HG03460 (cell line): ENCODE results near the gene MAPK8.
"Not testable (repeated sequence)": the region's sequence is repeated elsewhere in the genome, so short reads cannot be mapped to it uniquely, and the experiment has no call there.

Source experiments
- ATAC-seq: cut with Tn5 transposase; IDR thresholded peaks from one replicate; pipeline ENCODE4 v1.9.1; 2021; ENCODE audit not compliant: unreplicated experiment

Gene MAPK8

GRCh38 chr10:48306265-48306869, at the start of gene MAPK8:
TSS of gene MAPK8 (plus strand) at chr10:48306677. CDS start at chr10:48401661, 94,984 bp downstream.
- ATAC-seq: peak; percentile 81

GRCh38 chr10:48257407-48257961, 49.0 kb upstream of the MAPK8 start:
- no peak for ATAC-seq

GRCh38 chr10:48258105-48258504, 48.4 kb upstream of the MAPK8 start:
- ATAC-seq: no peak

GRCh38 chr10:48266528-48266927, 39.9 kb upstream of the MAPK8 start:
- ATAC-seq: no peak

GRCh38 chr10:48271047-48271730, 35.3 kb upstream of the MAPK8 start:
- ATAC-seq: no peak

- ATAC-seq: no peak
Measured at GRCh38 chr10:48272682-48273081, 33.8 kb upstream of the MAPK8 start.

GRCh38 chr10:48273741-48274140, 32.7 kb upstream of the MAPK8 start:
- no peak for ATAC-seq

GRCh38 chr10:48274636-48275035, 31.8 kb upstream of the MAPK8 start, which contains the start of gene FRMPD2:
TSS of gene FRMPD2 (minus strand) at chr10:48274696. CDS start at chr10:48274567, 129 bp downstream.
- no peak for ATAC-seq

GRCh38 chr10:48277093-48277492, 29.4 kb upstream of the MAPK8 start:
- ATAC-seq: no peak

GRCh38 chr10:48279081-48279751, 27.3 kb upstream of the MAPK8 start:
- peak; percentile 86 for ATAC-seq

GRCh38 chr10:48281697-48282096, 24.8 kb upstream of the MAPK8 start:
- not testable (repeated sequence) for ATAC-seq

GRCh38 chr10:48282829-48283228, 23.6 kb upstream of the MAPK8 start:
- ATAC-seq: peak; percentile 51

GRCh38 chr10:48284002-48284546, 22.4 kb upstream of the MAPK8 start:
- no peak for ATAC-seq

- ATAC-seq: no peak
Measured at GRCh38 chr10:48284811-48285210, 21.7 kb upstream of the MAPK8 start.

- no peak for ATAC-seq
Measured at GRCh38 chr10:48285710-48286109, 20.8 kb upstream of the MAPK8 start.

GRCh38 chr10:48286356-48286755, 20.1 kb upstream of the MAPK8 start:
- no peak for ATAC-seq

- ATAC-seq: peak; percentile 60
Measured at GRCh38 chr10:48287417-48288391, 18.8 kb upstream of the MAPK8 start.

GRCh38 chr10:48288661-48289060, 17.8 kb upstream of the MAPK8 start:
- no peak for ATAC-seq

- ATAC-seq: no peak
Measured at GRCh38 chr10:48289501-48290238, 16.8 kb upstream of the MAPK8 start.

GRCh38 chr10:48290286-48290685, 16.2 kb upstream of the MAPK8 start:
- ATAC-seq: no peak
